GM20431 (cell line): ENCODE data around the gene PIAS1.

Experiments
- in situ Hi-C: fragments of 300-500 bp; cut with MseI, MboI; formaldehyde crosslinking; loops from one replicate; pipeline ENCODE4 v1.15.0; 2020; ENCODE audit warnings: low sequenced_read_pairs; ENCODE audit not compliant: unreplicated experiment

The PIAS1 gene

GRCh38 chr15:68106656-68107055, 52.5 kb downstream of the PIAS1 start:
- in situ Hi-C loops = no loop called here

- in situ Hi-C loops = no loop called here
These were observed 53.0 kb downstream of the PIAS1 start for GRCh38 chr15:68107142-68107541.

GRCh38 chr15:68112706-68113105, 58.6 kb downstream of the PIAS1 start:
- in situ Hi-C loops = no loop called here

GRCh38 chr15:68113273-68113672, 59.2 kb downstream of the PIAS1 start:
- in situ Hi-C loops = no loop called here

GRCh38 chr15:68113751-68114150, 59.6 kb downstream of the PIAS1 start:
- in situ Hi-C loops = no loop called here

- in situ Hi-C loops = no loop called here
These were observed 60.2 kb downstream of the PIAS1 start for GRCh38 chr15:68114356-68114755.

GRCh38 chr15:68114840-68115239, 60.7 kb downstream of the PIAS1 start:
- in situ Hi-C loops = no loop called here

- in situ Hi-C loops = no loop called here
These were observed 70.6 kb downstream of the PIAS1 start for GRCh38 chr15:68124700-68125099.

GRCh38 chr15:68126396-68126795, 72.3 kb downstream of the PIAS1 start:
- in situ Hi-C loops = no loop called here

GRCh38 chr15:68129072-68129471, 75.0 kb downstream of the PIAS1 start:
- in situ Hi-C loops = no loop called here

GRCh38 chr15:68130851-68131250, 76.7 kb downstream of the PIAS1 start:
- in situ Hi-C loops = no loop called here

GRCh38 chr15:68137096-68137495, 83.0 kb downstream of the PIAS1 start:
- in situ Hi-C loops = no loop called here

GRCh38 chr15:68143129-68143528, 89.0 kb downstream of the PIAS1 start:
- in situ Hi-C loops = no loop called here

- in situ Hi-C loops = no loop called here
These were observed 89.7 kb downstream of the PIAS1 start for GRCh38 chr15:68143785-68144184.

GRCh38 chr15:68145706-68146105, 91.6 kb downstream of the PIAS1 start:
- in situ Hi-C loops = no loop called here

- in situ Hi-C loops = no loop called here
These were observed 93.9 kb downstream of the PIAS1 start for GRCh38 chr15:68148039-68148438.

- in situ Hi-C loops = no loop called here
These were observed 94.9 kb downstream of the PIAS1 start for GRCh38 chr15:68149059-68149458.

GRCh38 chr15:68150187-68150586, 96.1 kb downstream of the PIAS1 start:
- in situ Hi-C loops = loop anchor here (25.0 kb wide), 1 partner anchor 288 kb away; no protein-coding TSS in a partner anchor

- in situ Hi-C loops = loop anchor here (25.0 kb wide), 1 partner anchor 289 kb away; no protein-coding TSS in a partner anchor
These were observed 97.2 kb downstream of the PIAS1 start for GRCh38 chr15:68151277-68151676.

- in situ Hi-C loops = loop anchor here (25.0 kb wide), 1 partner anchor 290 kb away; no protein-coding TSS in a partner anchor
These were observed 98.2 kb downstream of the PIAS1 start for GRCh38 chr15:68152342-68152741.

GRCh38 chr15:68154923-68155559, 100.9 kb downstream of the PIAS1 start:
- in situ Hi-C loops = loop anchor here (25.0 kb wide), 1 partner anchor 293 kb away; no protein-coding TSS in a partner anchor

- in situ Hi-C loops = loop anchor here (25.0 kb wide), 1 partner anchor 295 kb away; no protein-coding TSS in a partner anchor
These were observed 103.0 kb downstream of the PIAS1 start for GRCh38 chr15:68157074-68157473.
